Loucy (cell line): ENCODE data around the gene DNAH9.

ENCODE experiments used
- H2AFZ ChIP-seq: fragments of 200-600 bp; sonication (generic); 2 replicates; pipeline ENCODE4 v1.6.0; 2016; ENCODE audit warnings: antibody characterized with exemption, mild to moderate bottlenecking, low read length, moderate library complexity
- H3F3A ChIP-seq: fragments of 200-600 bp; 2 replicates; pipeline ENCODE4 v1.6.0; 2016; ENCODE audit warnings: antibody characterized with exemption, low read depth, mild to moderate bottlenecking
- H3K27me3 ChIP-seq: fragments of 200-600 bp; sonication (generic); 2 replicates; pipeline ENCODE4 v1.6.1; 2014; ENCODE audit warnings: low read length, mild to moderate bottlenecking; ENCODE audit not compliant: insufficient read depth, poor library complexity, severe bottlenecking
- H3K36me3 ChIP-seq: fragments of 200-600 bp; sonication (generic); 2 replicates; pipeline ENCODE4 v1.6.1; 2016; ENCODE audit warnings: low read length; ENCODE audit not compliant: insufficient read depth
- H3K4me1 ChIP-seq: fragments of 200-600 bp; sonication (generic); 2 replicates; pipeline ENCODE4 v1.5.1; 2014; ENCODE audit warnings: low read length, mild to moderate bottlenecking; ENCODE audit not compliant: insufficient read depth, poor library complexity, severe bottlenecking
- H3K4me2 ChIP-seq: fragments of 200-600 bp; sonication (generic); 2 replicates; pipeline ENCODE4 v1.6.0; 2014; ENCODE audit warnings: antibody characterized with exemption, low read length, low read depth, mild to moderate bottlenecking; ENCODE audit not compliant: poor library complexity, severe bottlenecking
- H3K4me3 ChIP-seq: fragments of 200-600 bp; sonication (generic); 2 replicates; pipeline ENCODE4 v1.5.1; 2014; ENCODE audit warnings: low read length, mild to moderate bottlenecking, mixed read lengths; ENCODE audit not compliant: poor library complexity, severe bottlenecking
- H3K79me2 ChIP-seq: fragments of 200-600 bp; sonication (generic); 2 replicates; pipeline ENCODE4 v1.6.1; 2014; ENCODE audit warnings: low read length; ENCODE audit not compliant: insufficient read depth
- H3K9ac ChIP-seq: fragments of 200-600 bp; sonication (generic); 2 replicates; pipeline ENCODE4 v1.6.0; 2014; ENCODE audit warnings: mild to moderate bottlenecking, low read depth, low read length, moderate library complexity; ENCODE audit not compliant: poor library complexity, severe bottlenecking
- H3K9me2 ChIP-seq: fragments of 200-600 bp; sonication (generic); replicated peaks from 2 replicates; pipeline ENCODE4 v1.6.1; 2016; ENCODE audit warnings: low read depth, low read length, mixed read lengths
- H3K9me3 ChIP-seq: fragments of 200-600 bp; sonication (generic); 2 replicates; pipeline ENCODE4 v1.6.1; 2014; ENCODE audit warnings: mild to moderate bottlenecking, antibody characterized with exemption, low read length, low read depth; ENCODE audit not compliant: insufficient read depth
- H4K20me1 ChIP-seq: fragments of 200-600 bp; sonication (generic); 2 replicates; pipeline ENCODE4 v1.6.0; 2014; ENCODE audit warnings: antibody characterized with exemption, low read length, mild to moderate bottlenecking; ENCODE audit not compliant: insufficient read depth, poor library complexity, severe bottlenecking
- CTCF ChIP-seq: fragments of 200-600 bp; sonication (generic); conservative IDR thresholded peaks from 2 replicates; pipeline ENCODE4 v1.5.1; 2014; ENCODE audit warnings: mild to moderate bottlenecking, antibody characterized with exemption, low read length
- EZH2phosphoT487 ChIP-seq: fragments of 200-600 bp; IDR thresholded peaks from 2 replicates; pipeline ENCODE4 v1.6.1; 2018; ENCODE audit warnings: antibody characterized with exemption, mild to moderate bottlenecking, moderate library complexity, borderline replicate concordance

The DNAH9 gene

GRCh38 chr17:11690681-11691080 lies 92.4 kb downstream of the DNAH9 start:
- Histone ChIP-seq H3K9me3 (peaks cover 6% of the 10 kb centered on the region; the same call in 1 of the 2 replicates), H3K79me2 (no peaks in the 10 kb centered on the region), H3K4me3 (no peak overlapping the region), H2AFZ (no peak overlapping the region), H3K27me3 (no peaks in the 10 kb centered on the region), H3F3A (no peaks in the 10 kb centered on the region), H3K36me3 (no peaks in the 10 kb centered on the region), H3K4me2 (no peak overlapping the region), H4K20me1 (no peaks in the 10 kb centered on the region), H3K9ac (no peak overlapping the region), H3K9me2 (no peaks in the 10 kb centered on the region), H3K4me1 (no peaks in the 10 kb centered on the region)
- TF ChIP-seq EZH2phosphoT487 (no peak), CTCF (no peak)

- TF ChIP-seq CTCF (no peak), EZH2phosphoT487 (no peak)
- Histone ChIP-seq H4K20me1 (no peaks in the 10 kb centered on the region), H3K79me2 (no peaks in the 10 kb centered on the region), H3K9me2 (no peaks in the 10 kb centered on the region), H3K4me3 (no peak overlapping the region), H3K27me3 (no peaks in the 10 kb centered on the region), H2AFZ (no peak overlapping the region), H3F3A (no peaks in the 10 kb centered on the region), H3K4me2 (no peak overlapping the region), H3K36me3 (no peaks in the 10 kb centered on the region), H3K9ac (no peak overlapping the region), H3K9me3 (peaks cover 6% of the 10 kb centered on the region; the same call in 1 of the 2 replicates), H3K4me1 (no peaks in the 10 kb centered on the region)
These were observed 94.4 kb downstream of the DNAH9 start for GRCh38 chr17:11692688-11693087.

GRCh38 chr17:11693284-11693683 lies 95.0 kb downstream of the DNAH9 start:
- no peaks in the 10 kb centered on the region for H3K27me3 ChIP-seq
- H3K4me1 ChIP-seq = no peaks in the 10 kb centered on the region
- H3F3A ChIP-seq = no peaks in the 10 kb centered on the region
- no peak overlapping the region for H3K4me3 ChIP-seq
- H3K9me2 ChIP-seq = no peaks in the 10 kb centered on the region
- H3K4me2 ChIP-seq = no peak overlapping the region
- H2AFZ ChIP-seq = no peak overlapping the region
- TF ChIP-seq CTCF (no peak), EZH2phosphoT487 (no peak)
- H3K36me3 ChIP-seq = no peaks in the 10 kb centered on the region
- H4K20me1 ChIP-seq = no peaks in the 10 kb centered on the region
- H3K9me3 ChIP-seq = peaks cover 6% of the 10 kb centered on the region; the same call in 1 of the 2 replicates
- H3K9ac ChIP-seq = no peak overlapping the region
- H3K79me2 ChIP-seq = no peaks in the 10 kb centered on the region
